Ovary (tissue), 9 donors: ENCODE results near the gene PLSCR3. TPM values are rescaled to one million over a fixed set of nuclear protein-coding genes. Genes with fewer than 3 reads are reported as not detected.

Experiments
- DNase-seq, 5 donors: peaks; one replicate each; pipeline ENCODE4 v3.0.0-alpha.2; 2019 to 2020
- H3K27ac ChIP-seq, 2 donors: fragments of 200-600 bp; one replicate each; pipeline versions ENCODE4 v1.5.1 to v1.8.0; 2019 to 2022
- H3K27me3 ChIP-seq: fragments of 200-600 bp; one replicate; pipeline ENCODE4 v1.8.0; 2022
- H3K36me3 ChIP-seq: fragments of 200-600 bp; sonication (generic); one replicate; pipeline ENCODE4 v1.5.1; 2019
- H3K4me1 ChIP-seq: one replicate; pipeline ENCODE4 v1.8.1; 2013; ENCODE audit warnings: mild to moderate bottlenecking, moderate library complexity; ENCODE audit not compliant: insufficient read depth
- H3K4me3 ChIP-seq: fragments of 200-600 bp; sonication (generic); one replicate; pipeline ENCODE4 v1.5.1; 2017
- H3K9me3 ChIP-seq, 2 donors: fragments of 200-600 bp in 1 of 2; sonication (generic) in 1 of 2; one replicate each; pipeline versions ENCODE4 v1.5.1 to v1.8.1; 2013 to 2019; ENCODE audit warnings: mild to moderate bottlenecking in 1 of 2, moderate library complexity in 1 of 2
- CTCF ChIP-seq, 3 donors: fragments of 450-650 bp in 2 of 3; fragments of 200-600 bp in 1 of 3; IDR thresholded peaks; one replicate each; pipeline versions ENCODE4 v1.5.1 to v1.8.0; 2016 to 2022; ENCODE audit warnings: antibody characterized with exemption in 3 of 3, mild to moderate bottlenecking in 1 of 3
- EP300 ChIP-seq: sonication (generic); formaldehyde crosslinking; IDR thresholded peaks from one replicate; pipeline ENCODE4 v1.6.1; 2017; ENCODE audit warnings: antibody characterized with exemption
- POLR2A ChIP-seq: fragments of 450-650 bp; IDR thresholded peaks from one replicate; pipeline ENCODE4 v1.6.1; 2017; ENCODE audit warnings: antibody characterized with exemption, mild to moderate bottlenecking, moderate library complexity
- WGBS, 3 donors: extraction: QIAGEN DNeasy Blood & Tissue Kit in 1 of 3; methylation state at CpG; one replicate each; pipeline versions ENCODE4 v1.1.5 to v1.1.7; 2013 to 2017; 5-methylcytosine and 5-hydroxymethylcytosine counted together
- intact Hi-C, 4 donors: fragments of 100-400 bp; cut with DNase I; formaldehyde crosslinking; loops; one replicate each; pipeline versions ENCODE4 v1.11.0 to v1.15.1; 2022 to 2023
- polyA plus RNA-seq, 2 donors: library from polyadenylated mRNA; stranded (reverse); fragments of 200-250 nt in 1 of 2; fragments of 350-450 nt in 1 of 2; fragmentation: Illumina TruSeq in 1 of 2; extraction: RNeasy Lipid Tissue Mini Kit (QIAGEN cat#74804) in 1 of 2; gene quantifications; one replicate each; pipeline ENCODE4 v1.2.3, GENCODE V29; 2013 to 2014
- total RNA-seq, 7 donors: library from RNA; depleted of rRNA in 2 of 7; stranded (reverse); fragments of >200 nt in 2 of 7; fragmentation: NEBNext Ultra II Directional in 3 of 7; extraction: Animal tissue kit (Norgen Biotek cat#: 25700) in 3 of 7; gene quantifications; one replicate each; pipeline versions ENCODE4 v1.1.0 to v1.2.4, GENCODE V29; 2016 to 2023
- donor health status: DM: no; HTN: no; CAD: no; lungs with moderate emphysema.
- donor health status: DM: no; HTN: no; CAD: no.
- donor health status: Bipolar disorder and iron deficiency.
- donor health status: DM: yes; HTN: yes; CAD: no.
- donor health status: DM: no; HTN: no; CAD: no.
- donor health status: DM: yes; HTN: yes; CAD: no.

The PLSCR3 gene
- total and polyA plus RNA-seq, 9 donors = 7.1 to 52.4 (median 33.8) TPM

GRCh38 chr17:7408863-7409262 lies 14.5 kb upstream of the PLSCR3 start:
- Histone ChIP-seq H3K27me3 (no peaks in the 10 kb centered on the region), H3K36me3 (no peaks in the 10 kb centered on the region), H3K9me3 (no peaks in the 10 kb centered on the region), H3K4me1 (peaks cover 5% of the 10 kb centered on the region), H3K27ac (no peak overlapping the region), H3K4me3 (no peak overlapping the region)
- WGBS, 3 donors = 57 to 73% (median 73%) methylated on average over 6 of the region's 6 CpGs
- DNase-seq = no peak
- TF ChIP-seq POLR2A (no peak), EP300 (no peak), CTCF (IDR thresholded peaks at IDR 0.05) (no peak)
- intact Hi-C loops = loop anchor here in 1 of 4 donors (5.0 kb wide), 1 partner anchor 62 kb away; no protein-coding TSS in a partner anchor

- Histone ChIP-seq H3K27me3 (no peaks in the 10 kb centered on the region), H3K4me3 (no peak overlapping the region), H3K9me3 (no peaks in the 10 kb centered on the region), H3K27ac (no peak overlapping the region), H3K4me1 (peaks cover 5% of the 10 kb centered on the region), H3K36me3 (no peaks in the 10 kb centered on the region)
- TF ChIP-seq POLR2A (no peak), EP300 (no peak), CTCF (IDR thresholded peaks at IDR 0.05) (no peak)
- WGBS, 3 donors = 82 to 83% (median 82%) methylated on average over 49 to 58 of the region's 58 CpGs
- peak in 1 of 5 donors; percentile 39 for DNase-seq
- intact Hi-C loops = loop anchor here in 1 of 4 donors (5.0 kb wide), 1 partner anchor 61 kb away; no protein-coding TSS in a partner anchor
Observed at GRCh38 chr17:7408252-7408727, 14.0 kb upstream of the PLSCR3 start.

- Histone ChIP-seq H3K27ac (no peak within 1 kb of the TSS), H3K4me3 (no peak within 1 kb of the TSS), H3K27me3 (no peaks in the 10 kb centered on the region), H3K4me1 (peaks cover 5% of the 10 kb centered on the region), H3K9me3 (no peaks in the 10 kb centered on the region), H3K36me3 (no peaks in the 10 kb centered on the region)
- 65 to 77% (median 68%) methylated on average over 8 to 12 of the region's 12 CpGs for WGBS, 3 donors
- DNase-seq = peak in 1 of 5 donors; percentile 36
- intact Hi-C loops = loop anchor here in 1 of 4 donors (5.0 kb wide), 1 partner anchor 60 kb away; no protein-coding TSS in a partner anchor
- no peak for TF ChIP-seq POLR2A
Observed at GRCh38 chr17:7407485-7408251, 13.3 kb upstream of the PLSCR3 start, which contains the start of gene NLGN2. NLGN2 (plus strand) TSS chr17:7407845; CDS start chr17:7408256, 411 bp downstream.

- DNase-seq = peak in 1 of 5 donors; percentile 36
- no peak overlapping the region for H3K27ac ChIP-seq
- 81 to 89% (median 84%) methylated on average over 13 of the region's 13 CpGs for WGBS, 3 donors
Observed at GRCh38 chr17:7407082-7407481, 12.8 kb upstream of the PLSCR3 start.

More at GRCh38 chr17:7407082-7407481, 12.8 kb upstream of the PLSCR3 start:
- intact Hi-C loops = loop anchor here in 1 of 4 donors (5.0 kb wide), 1 partner anchor 60 kb away; no protein-coding TSS in a partner anchor
- peaks cover 5% of the 10 kb centered on the region for H3K4me1 ChIP-seq
- H3K9me3 ChIP-seq = no peaks in the 10 kb centered on the region
- no peaks in the 10 kb centered on the region for H3K36me3 ChIP-seq
- H3K27me3 ChIP-seq = no peaks in the 10 kb centered on the region
- H3K4me3 ChIP-seq = no peak overlapping the region
- no peak for TF ChIP-seq EP300
- TF ChIP-seq CTCF (IDR thresholded peaks at IDR 0.05) = no peak
- TF ChIP-seq POLR2A = no peak
